Islet precursor cell (in vitro differentiated cells): ENCODE data around the gene INO80D.
"Not testable (repeated sequence)": the region's sequence is repeated elsewhere in the genome, so short reads cannot be mapped to it uniquely, and the experiment has no call there.

Experiments
- DNase-seq: peaks from one replicate; pipeline ENCODE4 v3.0.0-alpha.2; 2018

INO80D gene, protein sequence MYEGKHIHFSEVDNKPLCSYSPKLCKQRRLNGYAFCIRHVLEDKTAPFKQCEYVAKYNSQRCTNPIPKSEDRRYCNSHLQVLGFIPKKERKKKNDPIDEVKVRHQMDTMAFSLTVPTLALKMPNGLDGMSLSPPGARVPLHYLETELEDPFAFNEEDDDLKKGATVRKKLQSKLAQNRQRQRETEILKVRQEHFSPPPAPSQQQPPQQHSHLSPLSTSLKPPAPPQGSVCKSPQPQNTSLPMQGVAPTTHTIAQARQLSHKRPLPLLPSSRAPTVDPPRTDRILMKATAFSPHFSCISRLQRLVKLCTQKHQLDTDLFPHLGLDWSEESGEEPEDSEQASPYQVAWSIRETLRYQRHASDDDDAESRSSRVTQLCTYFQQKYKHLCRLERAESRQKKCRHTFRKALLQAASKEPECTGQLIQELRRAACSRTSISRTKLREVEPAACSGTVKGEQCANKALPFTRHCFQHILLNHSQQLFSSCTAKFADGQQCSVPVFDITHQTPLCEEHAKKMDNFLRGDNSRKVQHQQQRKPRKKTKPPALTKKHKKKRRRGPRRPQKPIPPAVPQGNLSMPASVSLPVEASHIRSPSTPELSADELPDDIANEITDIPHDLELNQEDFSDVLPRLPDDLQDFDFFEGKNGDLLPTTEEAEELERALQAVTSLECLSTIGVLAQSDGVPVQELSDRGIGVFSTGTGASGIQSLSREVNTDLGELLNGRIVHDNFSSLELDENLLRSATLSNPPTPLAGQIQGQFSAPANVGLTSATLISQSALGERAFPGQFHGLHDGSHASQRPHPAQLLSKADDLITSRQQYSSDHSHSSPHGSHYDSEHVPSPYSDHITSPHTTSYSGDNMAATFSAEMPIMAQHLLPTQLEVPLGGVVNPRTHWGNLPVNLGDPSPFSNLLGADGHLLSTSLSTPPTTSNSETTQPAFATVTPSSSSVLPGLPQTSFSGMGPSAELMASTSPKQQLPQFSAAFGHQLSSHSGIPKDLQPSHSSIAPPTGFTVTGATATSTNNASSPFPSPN

GRCh38 chr2:206085742-206086445, at the start of gene INO80D:
Gene INO80D (minus strand): TSS chr2:206086174. CDS start chr2:206063016, 23,158 bp downstream.
- peak; percentile 92 for DNase-seq

GRCh38 chr2:206127656-206128055, 41.7 kb upstream of the INO80D start:
- DNase-seq = no peak

- DNase-seq = no peak
Observed at GRCh38 chr2:206125901-206126300, 39.9 kb upstream of the INO80D start.

- not testable (repeated sequence) for DNase-seq
Observed at GRCh38 chr2:206122569-206122968, 36.6 kb upstream of the INO80D start.

- no peak for DNase-seq
Observed at GRCh38 chr2:206116278-206116677, 30.3 kb upstream of the INO80D start.

- no peak for DNase-seq
Observed at GRCh38 chr2:206115026-206115578, 29.1 kb upstream of the INO80D start.

GRCh38 chr2:206112846-206113547, 27.0 kb upstream of the INO80D start:
- DNase-seq = no peak

GRCh38 chr2:206112108-206112507, 26.1 kb upstream of the INO80D start:
- no peak for DNase-seq

- no peak for DNase-seq
Observed at GRCh38 chr2:206108713-206109112, 22.7 kb upstream of the INO80D start.

GRCh38 chr2:206105541-206105940, 19.6 kb upstream of the INO80D start:
- no peak for DNase-seq

GRCh38 chr2:206105038-206105437, 19.1 kb upstream of the INO80D start:
- DNase-seq = no peak

DNA sequence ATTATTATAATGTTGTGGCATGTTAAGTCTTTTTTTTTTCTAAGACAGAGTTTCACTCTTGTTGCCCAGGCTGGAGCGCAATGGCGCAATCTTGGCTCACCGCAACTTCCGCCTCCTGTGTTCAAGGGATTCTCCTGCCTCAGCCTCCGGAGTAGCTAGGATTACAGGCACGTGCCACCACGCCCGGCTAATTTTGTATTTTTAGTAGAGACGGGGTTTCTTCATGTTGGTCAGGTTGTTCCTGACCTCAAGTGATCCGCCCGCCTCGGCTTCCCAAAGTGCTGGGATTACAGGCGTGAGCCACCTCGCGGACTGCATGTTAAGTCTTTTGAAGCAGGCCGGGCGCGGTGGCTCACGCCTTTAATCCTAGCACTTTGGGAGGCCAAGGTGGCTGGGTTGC, 12.9 kb upstream of the INO80D start:
- not testable (repeated sequence) for DNase-seq

DNA sequence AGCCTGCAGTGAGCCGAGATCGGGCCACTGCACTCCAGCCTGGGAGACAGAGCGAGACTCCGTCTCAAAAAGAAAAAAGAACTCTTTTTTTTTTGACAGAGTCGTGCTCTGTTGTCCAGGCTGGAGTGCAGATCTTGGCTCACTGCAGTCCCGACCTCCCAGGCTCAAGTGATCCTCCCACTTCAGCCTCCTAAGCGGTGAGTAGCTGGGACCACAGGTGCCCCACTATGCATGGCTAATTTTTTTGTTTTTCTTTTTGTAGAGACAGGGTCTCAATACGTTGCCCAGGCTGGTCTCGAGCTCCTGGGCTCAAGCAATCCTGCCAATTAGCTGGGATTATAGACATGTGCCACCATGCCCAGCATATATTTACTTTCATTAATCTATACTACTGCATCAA, 12.5 kb upstream of the INO80D start:
- no peak for DNase-seq

DNA sequence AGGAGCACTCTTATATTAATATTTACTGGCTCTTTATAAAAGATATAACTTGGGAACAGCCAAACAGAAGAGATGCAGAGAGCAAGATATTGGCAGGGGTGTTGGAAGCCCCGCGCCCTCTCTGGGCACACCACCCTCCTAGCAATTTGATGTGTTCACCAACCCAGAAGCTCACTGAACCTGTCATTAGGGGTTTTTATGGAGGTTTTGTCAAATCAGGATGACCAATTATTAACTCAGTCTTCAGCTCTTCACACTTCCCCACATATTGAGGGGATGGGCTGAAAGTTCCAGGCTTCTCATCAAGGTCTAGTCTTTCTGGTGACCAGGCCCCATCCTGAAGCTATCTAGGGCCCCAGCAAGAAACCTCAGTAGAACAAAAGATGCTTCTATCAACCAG, 10.9 kb upstream of the INO80D start:
- DNase-seq = no peak

DNA sequence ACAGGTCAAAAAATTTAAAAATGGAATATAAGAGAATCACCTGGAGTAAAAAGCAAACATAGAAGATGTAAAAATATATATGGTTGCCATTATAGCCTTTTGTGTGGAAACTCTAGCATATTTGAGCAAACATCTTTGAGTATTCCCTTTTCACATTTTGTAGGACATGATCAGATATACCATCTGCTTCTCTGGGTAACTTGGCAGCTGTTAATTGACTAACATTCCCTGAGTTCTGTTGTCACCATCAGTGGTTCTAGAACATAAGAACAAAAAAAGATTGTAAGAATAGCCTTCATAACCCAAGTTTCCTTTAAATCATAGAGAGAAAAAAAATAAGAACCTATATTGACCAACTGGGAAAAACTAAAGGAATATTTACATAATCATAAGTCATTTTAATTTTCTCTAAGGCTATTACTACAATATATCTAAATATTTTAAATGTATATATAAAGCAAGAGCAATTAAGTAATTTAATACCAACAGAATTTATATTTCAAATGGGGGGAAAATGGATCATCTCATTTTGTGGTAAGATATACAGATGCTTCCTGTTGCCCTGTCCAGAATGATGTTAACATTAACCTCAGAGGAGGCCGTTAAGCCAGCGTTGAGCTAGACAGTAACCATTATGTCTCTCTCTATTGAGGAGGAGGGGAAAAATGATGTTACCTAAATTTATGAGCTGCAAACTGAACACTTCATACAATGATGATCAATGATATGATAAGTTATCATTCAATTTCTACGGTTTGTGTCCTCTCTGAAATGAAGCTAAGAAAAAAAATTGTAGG, 9.8 kb upstream of the INO80D start:
- DNase-seq = no peak

- DNase-seq = no peak
Observed at GRCh38 chr2:206092297-206092696, 6.3 kb upstream of the INO80D start.

DNA sequence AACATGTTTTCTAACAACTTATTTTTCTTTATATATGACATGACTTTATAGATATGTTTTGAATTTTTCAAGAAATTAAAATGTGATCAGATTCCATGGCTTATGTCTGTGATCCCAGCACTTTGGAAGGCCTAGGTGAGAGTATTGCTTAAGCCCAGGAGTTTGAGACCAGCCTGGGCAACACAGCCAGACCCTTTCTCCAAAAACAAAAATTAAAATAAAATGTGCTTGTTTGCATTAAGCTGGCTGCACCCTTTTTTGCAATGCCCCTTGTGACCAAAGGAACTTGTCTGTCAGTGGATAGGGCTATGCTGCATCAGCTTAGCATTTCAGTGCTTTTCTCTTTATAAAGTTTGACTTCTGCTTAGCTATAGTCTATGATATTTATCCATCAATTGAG, 2.3 kb upstream of the INO80D start:
- DNase-seq = no peak

- DNase-seq = no peak
Observed at GRCh38 chr2:206086716-206087350, 859 bp upstream of the INO80D start.

DNA sequence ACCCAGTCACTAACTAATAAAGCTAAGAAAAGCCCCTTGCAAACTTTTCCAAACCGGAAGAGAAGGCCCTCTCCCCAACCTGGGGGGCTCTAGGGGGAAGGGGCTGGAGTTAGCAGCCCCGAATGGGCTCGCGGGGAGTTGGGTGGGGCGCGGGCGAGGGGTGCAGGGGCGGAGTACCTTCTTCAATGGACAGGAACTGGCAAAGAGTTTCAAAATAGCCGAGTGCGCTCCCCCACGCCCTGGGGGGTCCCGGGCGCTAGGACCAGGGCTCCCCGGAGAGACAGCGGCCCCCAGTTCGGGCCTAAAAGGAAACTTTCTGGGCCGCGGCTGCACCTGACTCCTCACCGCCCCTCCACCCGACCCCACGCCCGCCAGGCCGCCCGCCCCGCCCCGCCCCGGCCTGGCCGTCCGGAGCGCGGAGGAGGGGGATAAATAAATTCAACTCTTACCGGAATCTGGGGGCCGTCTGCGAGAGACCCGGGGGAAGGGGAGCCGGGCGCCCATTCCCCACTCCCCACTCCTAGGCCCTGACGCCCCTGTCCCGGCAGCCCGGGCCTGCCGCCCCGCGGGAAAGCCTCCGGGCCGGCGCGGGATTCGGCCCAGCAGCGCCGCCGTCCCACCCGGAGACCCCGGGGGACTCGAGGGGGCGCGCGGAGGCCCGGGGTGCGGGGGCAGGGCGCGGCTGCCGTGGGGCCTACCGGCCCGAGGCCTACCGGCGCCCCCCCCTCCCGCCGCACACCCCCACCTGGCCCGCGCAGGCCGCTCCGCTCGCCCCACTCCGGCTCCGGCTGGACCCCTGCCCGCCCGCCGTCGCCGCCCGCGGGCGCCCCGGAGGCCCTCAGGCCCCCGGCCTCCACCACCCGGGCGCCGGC, 868 bp downstream of the INO80D start:
- DNase-seq = peak; percentile 58

- peak; percentile 84 for DNase-seq
Observed at GRCh38 chr2:206084439-206084869, 1.5 kb downstream of the INO80D start.
